Measurements from ENCODE around the gene ITPRID2. TPM values are rescaled to one million over a fixed set of nuclear protein-coding genes. Genes with fewer than 3 reads are reported as not detected.

Gene ITPRID2
- total and polyA plus RNA-seq, 4 donors: 59.5 to 167 (median 112) TPM

GRCh38 chr2:181891966-181892798 is 652 bp downstream of the ITPRID2 start:
- H3K27me3 ChIP-seq (ENCODE audit: control insufficient read depth in 3 of 3, insufficient read depth in 3 of 3, low read length in 2 of 3): no peaks in the 10 kb centered on the region
- peak; percentile 81 to 83 (median 81) for DNase-seq
- peak; percentile 63 for ATAC-seq (ENCODE audit: insufficient read depth, low FRiP score)
- no peaks in the 10 kb centered on the region for H3K36me3 ChIP-seq (ENCODE audit: control insufficient read depth in 4 of 4, insufficient read depth in 4 of 4, low read length in 4 of 4)
- H3K4me3 ChIP-seq: peak overlapping the region; percentile 93
- H3K4me1 ChIP-seq (ENCODE audit: control insufficient read depth in 5 of 5, insufficient read depth in 5 of 5, low read length in 5 of 5): peaks cover 0 to 27% (median 5%) of the 10 kb centered on the region in 5 donors
- no peak for TF ChIP-seq CTCF (IDR thresholded peaks at IDR 0.05; ENCODE audit: control extremely low read depth, extremely low read depth)
- H3K27ac ChIP-seq (ENCODE audit: low read depth in 1 of 2, low read length in 1 of 2): peak overlapping the region; percentile 97 to 99
- 0% methylated on average over 72 to 83 of the region's 83 CpGs for WGBS, 2 donors
- H3K9ac ChIP-seq (ENCODE audit: insufficient read depth in 1 of 2, low read length in 2 of 2): peak overlapping the region; percentile 75 to 95
- no peaks in the 10 kb centered on the region for H3K9me3 ChIP-seq (ENCODE audit: control insufficient read depth in 4 of 4, insufficient read depth in 3 of 4, low read length in 3 of 4)

- H3K36me3 ChIP-seq (ENCODE audit: control insufficient read depth in 4 of 4, insufficient read depth in 4 of 4, low read length in 4 of 4): no peaks in the 10 kb centered on the region
- peak overlapping the region; percentile 75 to 95 for H3K9ac ChIP-seq (ENCODE audit: insufficient read depth in 1 of 2, low read length in 2 of 2)
- TF ChIP-seq CTCF (IDR thresholded peaks at IDR 0.05; ENCODE audit: control extremely low read depth, extremely low read depth): no peak
- no peak for ATAC-seq (ENCODE audit: insufficient read depth, low FRiP score)
- H3K27ac ChIP-seq (ENCODE audit: low read depth in 1 of 2, low read length in 1 of 2): peak overlapping the region; percentile 97 to 99
- peaks cover 0 to 28% (median 5%) of the 10 kb centered on the region in 5 donors for H3K4me1 ChIP-seq (ENCODE audit: control insufficient read depth in 5 of 5, insufficient read depth in 5 of 5, low read length in 5 of 5)
- WGBS, 2 donors: 6 to 8% methylated on average over 10 of the region's 10 CpGs
- DNase-seq: peak in 1 of 3 donors; percentile 80
- H3K4me3 ChIP-seq: peak overlapping the region; percentile 93
- no peaks in the 10 kb centered on the region for H3K27me3 ChIP-seq (ENCODE audit: control insufficient read depth in 3 of 3, insufficient read depth in 3 of 3, low read length in 2 of 3)
- H3K9me3 ChIP-seq (ENCODE audit: control insufficient read depth in 4 of 4, insufficient read depth in 3 of 4, low read length in 3 of 4): no peaks in the 10 kb centered on the region
These were observed 1.4 kb downstream of the ITPRID2 start for GRCh38 chr2:181892799-181893435.

- H3K4me1 ChIP-seq (ENCODE audit: control insufficient read depth in 5 of 5, insufficient read depth in 5 of 5, low read length in 5 of 5): peaks cover 0 to 28% (median 5%) of the 10 kb centered on the region in 5 donors
- ATAC-seq (ENCODE audit: insufficient read depth, low FRiP score) (no peak), DNase-seq (no peak)
- H3K36me3 ChIP-seq (ENCODE audit: control insufficient read depth in 4 of 4, insufficient read depth in 4 of 4, low read length in 4 of 4): peaks cover under 1 to 6% (median 3%) of the 10 kb centered on the region in 4 donors
- H3K9ac ChIP-seq (ENCODE audit: insufficient read depth in 1 of 2, low read length in 2 of 2): peak overlapping the region in 1 of 2 donors; percentile 24
- no peak overlapping the region for H3K27ac ChIP-seq (ENCODE audit: low read depth in 1 of 2, low read length in 1 of 2)
- H3K9me3 ChIP-seq (ENCODE audit: control insufficient read depth in 4 of 4, insufficient read depth in 3 of 4, low read length in 3 of 4): no peaks in the 10 kb centered on the region
- H3K27me3 ChIP-seq (ENCODE audit: control insufficient read depth in 3 of 3, insufficient read depth in 3 of 3, low read length in 2 of 3): no peaks in the 10 kb centered on the region
- no peak for TF ChIP-seq CTCF (IDR thresholded peaks at IDR 0.05; ENCODE audit: control extremely low read depth, extremely low read depth)
- H3K4me3 ChIP-seq: no peak overlapping the region
- 46 to 74% methylated on average over 3 of the region's 3 CpGs for WGBS, 2 donors
These were observed 2.9 kb downstream of the ITPRID2 start for GRCh38 chr2:181894381-181894780.

Measured in lung (tissue), 12 donors.